Sigmoid colon (tissue), 4 donors: Measurements from ENCODE around the gene RGR.

ENCODE experiments used
- CTCF ChIP-seq, 4 experiments: fragments of 450-650 bp in 3 of 4; fragments of 200-600 bp in 1 of 4; IDR thresholded peaks; one replicate each; pipeline ENCODE4 v1.5.1; 2016 to 2019; ENCODE audit warnings: antibody characterized with exemption in 4 of 4, mild to moderate bottlenecking in 3 of 4, moderate library complexity in 2 of 4
- EP300 ChIP-seq, 4 donors: sonication (generic); formaldehyde crosslinking; IDR thresholded peaks; one replicate each; pipeline ENCODE4 v1.6.1; 2017; ENCODE audit warnings: antibody characterized with exemption in 4 of 4
- POLR2A ChIP-seq, 2 donors: fragments of 450-650 bp; IDR thresholded peaks; one replicate each; pipeline ENCODE4 v1.6.1; 2016; ENCODE audit warnings: antibody characterized with exemption in 2 of 2, mild to moderate bottlenecking in 2 of 2, moderate library complexity in 2 of 2
- POLR2AphosphoS5 ChIP-seq, 4 donors: sonication (generic); formaldehyde crosslinking; IDR thresholded peaks; one replicate each; pipeline ENCODE4 v1.6.1; 2017; ENCODE audit warnings: antibody characterized with exemption in 4 of 4

GRCh38 chr10:84214612-84215235 lies 30.1 kb upstream of the RGR start:
- TF ChIP-seq POLR2A (IDR thresholded peaks at IDR 0.05) (no peak), POLR2AphosphoS5 (IDR thresholded peaks at IDR 0.05) (no peak), CTCF (IDR thresholded peaks at IDR 0.05) (no peak), EP300 (IDR thresholded peaks at IDR 0.05) (no peak)
